ENCODE data around the gene DSCAM. TPM values are rescaled to one million over a fixed set of nuclear protein-coding genes. Genes with fewer than 3 reads are reported as not detected.
A peak's percentile ranks its signal among the peaks of the same experiment; 100 is the strongest.

The DSCAM gene
- total RNA-seq, 2 donors from 2014 or later, result not detected

DNA sequence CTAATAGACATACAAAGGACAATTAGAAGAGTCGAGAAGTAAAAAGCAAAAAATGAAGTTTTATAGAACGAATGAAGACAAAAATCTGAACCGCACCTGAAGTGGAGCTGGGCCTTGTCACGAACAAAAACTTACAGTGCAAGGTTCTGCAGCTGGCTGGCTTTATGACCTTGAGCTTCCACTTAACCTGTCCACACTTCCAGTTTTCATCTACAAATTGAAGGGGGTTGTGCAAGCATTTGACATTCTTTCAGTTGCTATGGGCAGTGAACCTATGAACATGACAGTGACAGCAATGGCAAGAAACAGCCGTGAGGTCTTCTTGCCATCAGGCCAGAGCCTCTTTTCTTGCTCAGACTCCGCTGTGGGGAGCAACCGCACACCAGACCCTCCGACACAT is 93.2 kb downstream of the DSCAM start:
- H3K36me3 Mint-ChIP-seq, result no peaks in the 10 kb centered on the region
- H3K27ac Mint-ChIP-seq, result no peak overlapping the region
- H3K9me3 Mint-ChIP-seq, result no peaks in the 10 kb centered on the region
- no peak for ATAC-seq
- DNase-seq (ENCODE audit: low spot score in 2 of 2), result no peak

DNA sequence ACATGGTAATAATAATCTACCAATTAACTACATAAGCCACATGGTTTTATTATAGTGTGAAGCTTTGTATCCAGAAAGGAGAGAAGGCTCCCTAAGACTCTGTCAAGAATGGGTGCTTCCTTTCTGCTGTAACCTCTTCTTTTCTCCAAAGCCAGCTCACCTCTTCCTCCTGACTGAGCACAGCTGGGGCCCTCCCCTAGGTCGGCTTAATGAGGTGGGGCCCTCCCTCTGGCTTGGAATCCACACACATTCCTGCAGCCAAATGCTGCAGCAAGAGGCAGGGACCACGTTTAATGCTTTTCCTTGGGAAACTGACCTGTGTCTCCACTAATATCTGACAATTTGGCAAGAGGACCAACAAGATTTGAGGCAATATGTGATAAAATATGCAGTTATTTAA is 94.8 kb downstream of the DSCAM start:
- H3K9me3 Mint-ChIP-seq, result no peaks in the 10 kb centered on the region
- H3K27ac Mint-ChIP-seq, result no peak overlapping the region
- H3K36me3 Mint-ChIP-seq, result no peaks in the 10 kb centered on the region
- no peak for DNase-seq (ENCODE audit: low spot score in 2 of 2)
- no peak for ATAC-seq

DNA sequence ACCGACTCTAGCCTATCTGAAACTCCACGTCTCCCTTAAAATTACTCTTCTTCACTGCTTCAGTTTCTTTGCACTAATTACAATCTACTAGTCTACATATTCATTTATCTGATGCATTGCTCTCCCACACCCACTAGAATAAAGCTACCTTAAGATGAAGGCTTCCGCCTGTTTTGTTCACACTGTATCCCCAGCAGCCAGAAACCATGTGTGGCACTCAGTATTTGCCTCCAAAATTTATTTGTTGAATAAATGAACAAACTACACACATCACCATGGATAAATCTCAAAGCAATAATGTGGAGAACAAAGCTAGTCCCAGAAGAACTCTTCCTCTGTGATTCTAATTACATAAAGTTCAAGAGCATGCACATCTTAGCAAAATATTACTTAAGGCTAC is 95.7 kb downstream of the DSCAM start:
- Mint-ChIP-seq H3K9me3 (no peaks in the 10 kb centered on the region), H3K27ac (no peak overlapping the region), H3K36me3 (no peaks in the 10 kb centered on the region)
- DNase-seq (ENCODE audit: low spot score in 2 of 2), result no peak
- ATAC-seq, result no peak

DNA sequence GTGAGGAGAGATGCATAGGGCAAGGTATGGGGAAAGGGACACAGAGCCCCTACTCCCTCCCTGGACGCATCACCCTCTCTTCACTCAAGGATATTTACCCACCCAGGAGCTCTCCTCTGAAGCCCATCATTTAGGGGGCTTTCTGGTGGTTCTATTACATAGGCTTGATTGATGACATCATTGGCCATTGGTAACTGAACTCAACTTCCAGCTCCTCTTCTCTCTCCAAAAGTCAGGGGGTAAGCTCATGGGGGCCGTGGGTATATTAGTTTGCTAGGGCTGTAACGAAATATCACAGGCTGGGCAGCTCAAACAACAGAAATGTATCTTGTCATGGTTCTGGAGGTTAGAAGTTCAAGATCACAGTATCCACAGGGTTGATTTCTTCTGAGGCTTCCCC is 110.8 kb downstream of the DSCAM start:
- Mint-ChIP-seq H3K36me3 (no peaks in the 10 kb centered on the region), H3K9me3 (no peaks in the 10 kb centered on the region), H3K27ac (no peak overlapping the region)
- no peak for DNase-seq (ENCODE audit: low spot score in 2 of 2)
- ATAC-seq, result no peak

DNA sequence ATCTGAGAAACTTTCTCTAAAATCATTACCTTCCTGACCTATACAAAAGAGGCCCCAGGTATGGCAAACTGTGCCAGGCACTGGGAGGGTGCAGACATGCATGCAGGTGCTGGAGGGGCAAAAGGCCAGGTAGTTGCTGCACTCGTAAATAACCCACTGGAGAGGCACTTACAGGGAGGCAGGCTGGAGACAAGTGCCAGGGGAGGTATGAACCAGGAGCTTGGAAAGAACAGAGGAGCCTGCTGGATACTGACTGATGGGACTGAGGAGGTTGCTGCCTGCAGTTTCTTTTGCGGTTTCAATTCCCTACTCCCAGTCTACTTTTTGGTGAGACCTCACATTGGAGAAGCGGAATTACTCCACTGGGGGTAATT is 113.9 kb downstream of the DSCAM start:
- no peak for DNase-seq (ENCODE audit: low spot score in 2 of 2)
- Mint-ChIP-seq H3K9me3 (no peaks in the 10 kb centered on the region), H3K27ac (no peak overlapping the region), H3K36me3 (no peaks in the 10 kb centered on the region)
- ATAC-seq, result no peak

DNA sequence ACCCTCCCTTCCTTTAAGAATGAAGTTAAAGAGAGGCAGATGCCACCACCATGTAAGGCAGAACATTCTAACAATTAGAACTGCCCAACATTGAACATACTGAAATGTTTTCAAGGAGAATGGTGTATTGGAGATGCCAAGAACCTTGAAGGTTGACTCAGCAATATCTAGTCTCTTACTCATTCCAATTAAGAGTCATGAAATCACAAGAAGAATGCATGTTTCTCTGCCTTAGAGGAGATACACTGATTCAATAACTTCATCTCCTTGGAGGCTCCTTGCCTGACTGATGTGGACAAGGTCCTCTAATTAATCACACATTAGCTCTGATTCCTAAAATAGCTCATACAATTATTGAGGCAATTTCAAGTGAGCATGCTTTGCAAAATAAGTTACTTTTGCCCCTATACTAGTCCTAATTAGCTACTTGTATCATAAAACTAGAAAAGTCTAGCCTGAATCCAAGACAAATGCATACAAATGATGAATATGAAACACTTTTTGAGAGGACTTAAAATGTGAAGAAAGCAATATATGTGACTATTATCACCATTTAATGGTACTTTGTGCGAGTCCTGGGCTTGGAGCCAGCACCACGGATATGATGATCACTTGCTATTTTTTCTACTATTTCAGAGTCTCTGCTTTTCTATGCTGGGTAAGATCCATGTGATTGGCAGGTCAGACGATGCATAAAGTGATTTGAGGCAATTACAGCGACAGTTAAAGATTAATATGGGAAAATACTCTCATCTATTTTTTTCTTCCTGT is 114.5 kb downstream of the DSCAM start:
- Mint-ChIP-seq H3K27ac (no peak overlapping the region), H3K9me3 (no peaks in the 10 kb centered on the region), H3K36me3 (no peaks in the 10 kb centered on the region)
- ATAC-seq (no peak), DNase-seq (ENCODE audit: low spot score in 2 of 2) (no peak)

DNA sequence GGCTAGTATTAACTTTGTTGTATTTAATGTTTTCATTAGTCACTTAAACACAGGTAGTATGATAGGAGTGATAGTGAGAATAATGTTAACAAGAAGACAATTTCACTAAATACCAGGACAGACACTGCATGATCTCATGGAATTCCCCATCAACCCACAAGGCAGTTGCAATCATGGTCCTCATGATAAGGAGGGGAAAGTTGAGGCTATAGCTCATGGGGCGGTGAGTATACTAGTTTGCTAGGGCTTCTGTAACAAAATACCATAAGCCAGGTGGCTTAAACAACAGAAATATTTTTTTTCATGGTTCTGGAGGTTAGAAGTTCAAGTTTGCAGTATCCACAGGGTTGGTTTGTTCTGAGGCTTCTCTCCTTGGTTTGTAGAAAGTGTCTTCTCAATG is 115.8 kb downstream of the DSCAM start:
- ATAC-seq (no peak), DNase-seq (ENCODE audit: low spot score in 2 of 2) (no peak)
- H3K36me3 Mint-ChIP-seq, result no peaks in the 10 kb centered on the region
- no peaks in the 10 kb centered on the region for H3K9me3 Mint-ChIP-seq
- no peak overlapping the region for H3K27ac Mint-ChIP-seq

DNA sequence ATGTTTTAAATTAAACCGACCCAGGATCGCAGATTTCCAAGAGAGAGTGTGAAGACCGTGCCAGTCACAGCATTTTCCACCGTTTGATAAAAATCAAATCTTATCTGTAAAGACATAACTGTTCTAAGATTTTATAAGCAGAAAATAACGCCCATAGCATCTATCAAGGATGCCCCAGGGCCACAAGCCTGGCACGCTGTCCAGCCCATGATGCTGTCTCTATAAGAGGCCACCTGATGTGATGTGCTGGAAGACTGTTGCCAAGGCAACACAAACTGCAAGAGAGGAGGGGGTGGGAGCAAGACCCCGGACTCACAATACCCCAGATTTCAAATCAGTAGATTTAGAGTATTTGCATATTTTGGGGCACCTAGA is 116.5 kb downstream of the DSCAM start:
- Mint-ChIP-seq H3K36me3 (no peaks in the 10 kb centered on the region), H3K9me3 (no peaks in the 10 kb centered on the region), H3K27ac (no peak overlapping the region)
- no peak for ATAC-seq
- DNase-seq (ENCODE audit: low spot score in 2 of 2), result no peak

DNA sequence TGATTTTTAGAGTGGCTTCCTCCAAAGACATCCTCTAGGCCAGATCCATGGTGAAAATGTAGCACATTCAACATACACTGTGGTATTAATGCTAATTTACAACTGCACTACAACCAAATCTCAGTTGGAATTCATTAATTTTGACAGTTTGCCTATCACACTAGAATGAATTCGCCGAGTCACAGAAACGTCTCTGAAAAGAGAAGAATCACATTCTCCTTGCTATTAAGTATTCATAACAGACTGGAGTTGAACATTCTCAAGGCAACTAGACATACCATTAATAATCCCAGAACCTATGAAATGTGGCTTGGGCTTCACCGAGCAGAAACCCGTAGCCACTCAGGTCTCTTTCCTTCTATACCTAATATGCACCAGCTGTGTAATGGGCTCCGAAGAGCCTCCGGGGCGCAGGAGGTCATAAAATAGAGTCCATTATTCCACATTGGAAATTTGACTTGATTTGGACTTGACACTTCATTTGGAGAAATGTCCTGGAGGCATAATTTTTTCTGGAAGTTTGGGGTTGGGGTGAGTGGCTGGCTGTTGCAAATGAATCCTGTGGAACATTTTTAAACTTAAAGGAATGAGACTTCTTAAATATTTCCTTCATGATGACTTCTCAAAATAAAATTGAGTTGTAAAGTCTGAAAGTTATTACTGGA is 117.1 kb downstream of the DSCAM start:
- no peak overlapping the region for H3K27ac Mint-ChIP-seq
- ATAC-seq, result no peak
- H3K9me3 Mint-ChIP-seq, result no peaks in the 10 kb centered on the region

DNA sequence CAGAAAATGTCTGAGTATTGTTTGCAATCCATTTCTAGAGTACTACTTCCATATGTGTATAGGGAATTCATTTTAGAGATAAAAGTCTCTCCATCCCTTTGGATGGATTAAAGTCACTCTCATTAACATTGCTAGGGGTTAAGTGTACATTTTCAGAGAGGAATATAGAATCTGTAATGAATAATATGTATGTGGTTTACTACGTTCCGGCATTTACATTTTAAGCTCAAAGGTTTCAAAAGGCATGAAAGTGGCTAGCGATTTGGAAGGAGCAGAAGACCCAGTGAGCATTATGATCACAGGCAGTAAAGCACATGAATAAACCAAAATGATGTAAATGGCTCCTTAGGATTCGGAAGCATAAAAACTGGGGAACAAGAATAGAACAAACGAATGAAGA is 123.0 kb downstream of the DSCAM start:
- ATAC-seq, result no peak
- no peak for DNase-seq (ENCODE audit: low spot score in 2 of 2)
- Mint-ChIP-seq H3K27ac (no peak overlapping the region), H3K9me3 (peaks cover 5 to 15% of the 10 kb centered on the region in 2 donors), H3K36me3 (no peaks in the 10 kb centered on the region)

More for the DNA sequence above, 117.1 kb downstream of the DSCAM start:
- H3K36me3 Mint-ChIP-seq, result no peaks in the 10 kb centered on the region
- DNase-seq (ENCODE audit: low spot score in 2 of 2), result no peak

DNA sequence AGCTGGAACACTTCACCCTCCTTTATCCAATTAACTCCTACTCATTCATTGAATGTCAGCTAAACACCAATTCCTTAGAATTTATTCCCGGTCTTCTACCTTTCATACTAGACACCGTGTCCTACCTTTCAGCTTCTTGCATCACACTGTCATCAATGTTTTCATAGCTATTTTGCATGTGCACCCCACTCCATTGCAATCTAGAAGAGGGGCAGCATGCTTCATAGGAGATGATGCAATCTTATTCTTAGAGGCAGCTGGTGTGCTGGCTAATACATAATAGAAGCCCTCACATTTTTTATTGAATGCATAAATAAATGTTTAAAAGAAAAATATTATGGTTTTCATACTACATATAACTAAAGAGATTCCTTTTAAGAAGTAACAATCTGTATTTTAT is 123.6 kb downstream of the DSCAM start:
- DNase-seq (ENCODE audit: low spot score in 2 of 2) (no peak), ATAC-seq (no peak)
- Mint-ChIP-seq H3K36me3 (no peaks in the 10 kb centered on the region), H3K27ac (no peak overlapping the region), H3K9me3 (peaks cover 7 to 15% of the 10 kb centered on the region in 2 donors)

DNA sequence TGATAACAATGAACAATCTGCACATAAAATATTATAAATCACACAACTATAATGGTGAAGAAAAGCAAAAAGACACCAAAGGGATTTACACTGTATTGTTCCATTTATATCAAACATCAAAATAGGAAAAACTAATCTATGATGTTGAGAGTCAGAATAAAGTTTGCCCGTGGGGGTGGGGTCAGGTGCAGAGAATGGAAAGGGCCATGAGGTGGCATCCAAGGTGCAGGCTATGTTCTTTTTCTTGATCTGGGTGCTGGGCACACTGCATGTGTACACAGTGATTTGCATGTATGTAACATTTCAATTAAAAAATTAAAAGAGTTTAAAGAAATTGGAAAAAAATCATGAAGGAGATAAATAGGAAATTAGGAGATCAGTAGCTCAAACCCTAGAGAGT is 127.3 kb downstream of the DSCAM start:
- DNase-seq (ENCODE audit: low spot score in 2 of 2), result no peak

DNA sequence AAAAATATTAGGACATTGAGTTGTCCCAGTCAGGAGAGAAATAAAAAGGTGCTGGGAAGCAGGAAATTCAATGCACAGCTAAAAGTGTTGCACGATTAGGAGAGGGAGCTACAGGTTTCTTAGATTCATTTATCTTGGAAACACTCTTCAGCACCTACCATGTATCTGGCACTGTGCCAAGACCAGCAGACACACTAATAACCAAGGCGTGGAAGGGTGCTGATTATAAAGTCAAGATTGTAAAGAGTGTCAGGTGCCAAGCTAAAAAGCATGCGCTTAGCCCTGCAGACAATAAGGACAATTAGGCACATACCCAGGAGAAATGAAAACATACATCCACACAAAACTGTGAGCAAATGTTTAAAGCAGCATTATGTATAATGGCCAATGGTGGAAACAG is 129.9 kb downstream of the DSCAM start:
- Mint-ChIP-seq H3K27ac (no peak overlapping the region), H3K9me3 (peaks cover 11 to 18% of the 10 kb centered on the region in 2 donors), H3K36me3 (no peaks in the 10 kb centered on the region)
- DNase-seq (ENCODE audit: low spot score in 2 of 2), result no peak
- ATAC-seq, result no peak

More for the DNA sequence above, 127.3 kb downstream of the DSCAM start:
- H3K36me3 Mint-ChIP-seq, result no peaks in the 10 kb centered on the region
- H3K9me3 Mint-ChIP-seq, result peaks cover 15 to 18% of the 10 kb centered on the region in 2 donors
- H3K27ac Mint-ChIP-seq, result no peak overlapping the region
- ATAC-seq, result no peak

DNA sequence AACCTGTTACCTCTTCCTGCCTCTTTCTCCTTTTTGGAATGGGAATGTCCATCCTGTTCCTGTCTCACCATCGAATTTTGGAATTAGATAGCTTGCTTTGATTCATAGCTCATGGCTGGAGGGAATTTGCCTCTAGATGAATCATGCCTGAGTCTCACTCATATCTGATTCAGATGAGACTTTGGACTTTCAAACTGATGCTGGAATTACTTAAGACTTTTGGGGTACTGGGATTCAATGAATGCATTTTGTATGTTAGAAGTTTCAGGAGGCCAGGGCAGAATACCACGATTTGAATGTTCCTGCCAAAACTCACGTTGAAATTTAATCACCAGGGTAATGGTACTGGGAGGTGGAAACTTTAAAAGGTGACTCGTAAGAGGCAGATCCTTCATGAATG is 132.4 kb downstream of the DSCAM start:
- DNase-seq (ENCODE audit: low spot score in 2 of 2) (no peak), ATAC-seq (no peak)
- H3K36me3 Mint-ChIP-seq, result no peaks in the 10 kb centered on the region
- peaks cover 0 to 13% of the 10 kb centered on the region in 2 donors for H3K9me3 Mint-ChIP-seq
- no peak overlapping the region for H3K27ac Mint-ChIP-seq

DNA sequence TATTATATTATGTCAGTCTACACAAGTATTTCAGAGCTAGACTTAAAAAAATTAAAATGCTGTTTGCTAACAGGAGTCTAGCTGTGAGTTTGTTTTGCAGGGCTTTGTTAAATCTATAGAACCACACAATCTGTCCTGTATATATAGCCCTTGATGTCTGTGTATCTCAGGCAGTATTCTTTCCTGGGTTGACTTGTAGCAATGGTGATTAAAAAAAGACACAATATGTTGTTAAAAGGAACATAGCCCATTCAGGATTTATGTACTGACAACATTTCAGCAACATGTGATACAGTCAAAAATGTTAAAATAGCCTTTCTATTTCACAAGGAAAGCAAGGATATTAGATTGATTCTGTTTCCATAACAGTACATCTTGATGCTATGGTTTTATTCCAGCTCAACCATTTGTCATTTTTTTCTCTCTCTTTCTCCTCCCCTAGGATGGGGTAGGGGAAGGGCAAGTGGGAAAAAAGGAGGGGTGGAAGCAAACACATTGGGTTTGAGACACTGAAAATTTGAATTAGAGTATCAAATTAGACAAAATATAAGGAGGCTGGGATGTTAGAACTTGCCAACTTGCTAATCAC is 139.2 kb downstream of the DSCAM start:
- ATAC-seq (no peak), DNase-seq (ENCODE audit: low spot score in 2 of 2) (no peak)
- no peak overlapping the region for H3K27ac Mint-ChIP-seq
- no peaks in the 10 kb centered on the region for H3K9me3 Mint-ChIP-seq
- H3K36me3 Mint-ChIP-seq, result no peaks in the 10 kb centered on the region

DNA sequence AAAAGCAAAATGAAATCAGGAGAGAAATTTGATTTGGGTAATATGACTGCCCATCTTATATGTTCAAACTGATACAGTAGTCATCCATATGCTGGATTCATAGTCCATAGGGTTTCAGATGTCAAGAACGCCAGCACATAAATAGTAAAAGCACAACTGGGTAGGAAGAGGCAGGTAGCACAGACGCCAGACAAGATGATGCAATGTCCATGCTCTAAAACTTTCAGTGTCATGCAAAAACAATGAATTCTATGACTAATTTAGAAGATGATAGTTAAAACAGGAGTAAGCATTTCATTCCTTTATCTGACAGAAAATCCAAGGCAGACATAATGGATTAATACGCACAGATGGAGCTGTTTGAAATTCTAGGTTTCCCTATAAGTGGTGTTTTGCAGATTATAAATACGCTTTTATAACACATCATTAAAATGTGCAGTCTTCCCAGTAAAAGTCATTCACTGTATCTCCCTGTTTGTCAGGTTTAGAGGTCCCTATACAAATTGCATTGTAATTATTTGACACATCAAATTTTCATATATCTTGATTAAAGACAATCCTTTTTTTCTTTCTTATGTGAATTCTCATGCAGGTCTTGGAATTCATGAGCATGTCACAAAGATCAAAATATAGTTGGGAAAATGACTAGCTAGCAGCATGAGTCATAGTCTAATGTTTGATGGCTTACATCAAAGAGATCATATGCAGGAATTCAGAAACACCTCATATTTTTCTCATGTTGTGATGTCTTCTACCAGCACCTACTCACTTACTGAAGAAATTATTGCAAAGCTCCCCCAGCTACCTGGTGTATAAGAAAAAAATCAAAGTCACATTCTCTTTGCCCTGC is 139.9 kb downstream of the DSCAM start:
- Mint-ChIP-seq H3K36me3 (no peaks in the 10 kb centered on the region), H3K9me3 (no peaks in the 10 kb centered on the region), H3K27ac (no peak overlapping the region)
- DNase-seq (ENCODE audit: low spot score in 2 of 2) (no peak), ATAC-seq (peak in 1 of 2 donors; percentile 35)

DNA sequence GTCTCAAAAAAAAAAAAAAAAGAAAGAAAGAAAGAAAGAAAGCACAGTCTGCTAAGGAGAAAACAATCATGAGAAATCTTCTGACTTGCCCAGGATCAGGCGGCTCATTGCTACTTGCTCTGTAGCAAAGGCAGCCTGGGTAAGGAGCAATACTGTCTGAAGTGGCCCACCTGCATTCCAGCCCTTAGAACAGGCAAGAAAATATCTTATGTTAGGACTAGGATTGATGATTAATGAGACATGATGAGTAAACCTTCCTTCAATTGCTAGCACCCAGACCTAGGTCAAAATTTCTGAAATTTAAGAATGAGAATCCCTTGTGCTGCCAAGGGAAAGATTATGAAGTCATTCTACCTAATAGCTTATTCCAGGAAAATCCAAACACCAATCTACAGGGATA is 140.8 kb downstream of the DSCAM start:
- H3K27ac Mint-ChIP-seq, result no peak overlapping the region
- ATAC-seq, result no peak
- H3K36me3 Mint-ChIP-seq, result no peaks in the 10 kb centered on the region
- H3K9me3 Mint-ChIP-seq, result no peaks in the 10 kb centered on the region
- no peak for DNase-seq (ENCODE audit: low spot score in 2 of 2)

Measured in activated naive CD4-positive, alpha-beta T cell treated with anti-CD3 and anti-CD28 coated beads, Interleukin-2, amount 50 U/mL, for 72 hours (primary cell).